ENCODE measurements around the gene RNASE1.

DNA sequence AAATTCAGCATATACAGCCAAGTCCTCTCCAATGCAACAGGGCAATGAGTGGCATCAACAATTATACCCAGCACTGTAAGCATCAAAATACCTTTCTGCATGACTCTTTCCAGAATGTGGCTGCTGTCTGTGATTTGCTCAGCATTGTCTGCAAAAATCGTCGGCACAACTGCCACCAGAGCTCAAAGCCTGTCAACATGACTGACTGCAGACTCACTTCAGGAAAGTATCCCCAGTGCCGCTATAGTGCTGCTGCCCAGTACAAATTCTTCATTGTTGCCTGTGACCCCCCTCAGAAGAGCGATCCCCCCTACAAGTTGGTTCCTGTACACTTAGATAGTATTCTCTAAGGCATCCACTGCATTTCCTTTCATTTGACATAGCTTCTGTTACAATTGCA is 20.8 kb downstream of the RNASE1 start:
- TF ChIP-seq RAD21 (IDR thresholded peaks at IDR 0.05) (no peak), FOXA2 (IDR thresholded peaks at IDR 0.05) (no peak), NR2F2 (IDR thresholded peaks at IDR 0.05) (no peak)
- TF ChIP-seq, protein P1, sequence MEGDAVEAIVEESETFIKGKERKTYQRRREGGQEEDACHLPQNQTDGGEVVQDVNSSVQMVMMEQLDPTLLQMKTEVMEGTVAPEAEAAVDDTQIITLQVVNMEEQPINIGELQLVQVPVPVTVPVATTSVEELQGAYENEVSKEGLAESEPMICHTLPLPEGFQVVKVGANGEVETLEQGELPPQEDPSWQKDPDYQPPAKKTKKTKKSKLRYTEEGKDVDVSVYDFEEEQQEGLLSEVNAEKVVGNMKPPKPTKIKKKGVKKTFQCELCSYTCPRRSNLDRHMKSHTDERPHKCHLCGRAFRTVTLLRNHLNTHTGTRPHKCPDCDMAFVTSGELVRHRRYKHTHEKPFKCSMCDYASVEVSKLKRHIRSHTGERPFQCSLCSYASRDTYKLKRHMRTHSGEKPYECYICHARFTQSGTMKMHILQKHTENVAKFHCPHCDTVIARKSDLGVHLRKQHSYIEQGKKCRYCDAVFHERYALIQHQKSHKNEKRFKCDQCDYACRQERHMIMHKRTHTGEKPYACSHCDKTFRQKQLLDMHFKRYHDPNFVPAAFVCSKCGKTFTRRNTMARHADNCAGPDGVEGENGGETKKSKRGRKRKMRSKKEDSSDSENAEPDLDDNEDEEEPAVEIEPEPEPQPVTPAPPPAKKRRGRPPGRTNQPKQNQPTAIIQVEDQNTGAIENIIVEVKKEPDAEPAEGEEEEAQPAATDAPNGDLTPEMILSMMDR (IDR thresholded peaks at IDR 0.05; ENCODE audit: low read depth, low read length, missing input control), result no peak
- TF ChIP-seq, protein P2, sequence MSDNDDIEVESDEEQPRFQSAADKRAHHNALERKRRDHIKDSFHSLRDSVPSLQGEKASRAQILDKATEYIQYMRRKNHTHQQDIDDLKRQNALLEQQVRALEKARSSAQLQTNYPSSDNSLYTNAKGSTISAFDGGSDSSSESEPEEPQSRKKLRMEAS (IDR thresholded peaks at IDR 0.05), result no peak
- TF ChIP-seq, protein P3, sequence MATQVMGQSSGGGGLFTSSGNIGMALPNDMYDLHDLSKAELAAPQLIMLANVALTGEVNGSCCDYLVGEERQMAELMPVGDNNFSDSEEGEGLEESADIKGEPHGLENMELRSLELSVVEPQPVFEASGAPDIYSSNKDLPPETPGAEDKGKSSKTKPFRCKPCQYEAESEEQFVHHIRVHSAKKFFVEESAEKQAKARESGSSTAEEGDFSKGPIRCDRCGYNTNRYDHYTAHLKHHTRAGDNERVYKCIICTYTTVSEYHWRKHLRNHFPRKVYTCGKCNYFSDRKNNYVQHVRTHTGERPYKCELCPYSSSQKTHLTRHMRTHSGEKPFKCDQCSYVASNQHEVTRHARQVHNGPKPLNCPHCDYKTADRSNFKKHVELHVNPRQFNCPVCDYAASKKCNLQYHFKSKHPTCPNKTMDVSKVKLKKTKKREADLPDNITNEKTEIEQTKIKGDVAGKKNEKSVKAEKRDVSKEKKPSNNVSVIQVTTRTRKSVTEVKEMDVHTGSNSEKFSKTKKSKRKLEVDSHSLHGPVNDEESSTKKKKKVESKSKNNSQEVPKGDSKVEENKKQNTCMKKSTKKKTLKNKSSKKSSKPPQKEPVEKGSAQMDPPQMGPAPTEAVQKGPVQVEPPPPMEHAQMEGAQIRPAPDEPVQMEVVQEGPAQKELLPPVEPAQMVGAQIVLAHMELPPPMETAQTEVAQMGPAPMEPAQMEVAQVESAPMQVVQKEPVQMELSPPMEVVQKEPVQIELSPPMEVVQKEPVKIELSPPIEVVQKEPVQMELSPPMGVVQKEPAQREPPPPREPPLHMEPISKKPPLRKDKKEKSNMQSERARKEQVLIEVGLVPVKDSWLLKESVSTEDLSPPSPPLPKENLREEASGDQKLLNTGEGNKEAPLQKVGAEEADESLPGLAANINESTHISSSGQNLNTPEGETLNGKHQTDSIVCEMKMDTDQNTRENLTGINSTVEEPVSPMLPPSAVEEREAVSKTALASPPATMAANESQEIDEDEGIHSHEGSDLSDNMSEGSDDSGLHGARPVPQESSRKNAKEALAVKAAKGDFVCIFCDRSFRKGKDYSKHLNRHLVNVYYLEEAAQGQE (IDR thresholded peaks at IDR 0.05), result no peak
